Left renal cortex interstitium (tissue), 4 donors: ENCODE data around the gene SPCS2. TPM values are rescaled to one million over a fixed set of nuclear protein-coding genes. Genes with fewer than 3 reads are reported as not detected.

Experiments used
- DNase-seq, 4 donors: peaks; one replicate each; pipeline ENCODE4 v3.0.0-alpha.2; 2013; ENCODE audit warnings: low read depth in 4 of 4, low spot score in 2 of 4, missing footprints in 1 of 4
- polyA plus RNA-seq, 4 donors: library from polyadenylated mRNA; unstranded; fragments of 120-200 nt; gene quantifications; one replicate each; pipeline ENCODE4 v1.2.1, GENCODE V29; 2013; ENCODE audit not compliant: insufficient read length in 4 of 4

The SPCS2 gene
- polyA plus RNA-seq: 100 to 1,000 TPM; 195 to 255 (median 212) TPM

DNA sequence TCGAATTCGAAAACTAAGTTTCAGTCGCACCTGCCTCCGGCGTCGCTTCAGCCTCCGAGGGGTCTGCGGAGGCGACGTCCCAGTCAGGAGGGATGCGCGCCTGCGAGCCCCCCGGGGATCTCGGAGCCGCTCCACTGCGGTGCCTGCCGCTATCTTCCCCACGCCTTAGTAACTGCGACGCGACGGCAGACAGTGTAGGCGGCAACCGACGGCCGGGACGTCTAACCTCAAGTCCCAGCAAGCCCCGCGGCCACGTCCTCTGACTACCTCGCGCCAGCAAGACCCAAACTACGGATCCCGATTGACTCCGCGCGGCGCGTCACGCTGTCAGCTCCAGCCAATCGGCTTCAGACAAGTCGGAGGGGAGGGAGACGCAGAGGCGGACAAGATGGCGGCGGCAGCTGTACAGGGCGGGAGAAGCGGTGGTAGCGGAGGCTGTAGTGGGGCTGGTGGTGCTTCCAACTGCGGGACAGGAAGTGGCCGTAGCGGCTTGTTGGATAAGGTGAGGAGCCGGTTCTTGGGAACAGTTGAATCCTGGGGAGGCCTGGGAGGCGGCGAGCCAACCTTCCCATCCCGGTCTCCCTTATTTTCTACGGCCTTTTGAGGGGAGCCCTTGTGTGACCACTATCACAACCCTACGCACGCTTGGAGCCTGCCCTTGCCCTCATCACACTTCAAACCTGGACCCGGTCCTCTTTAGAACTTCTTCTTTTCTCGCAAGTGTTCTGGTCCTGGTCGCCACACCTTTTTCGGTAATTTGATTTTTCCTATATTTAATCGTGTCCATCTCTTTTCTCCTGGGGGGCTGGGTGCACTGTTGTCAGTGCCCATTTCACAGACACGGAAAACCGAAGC lies at the start of gene SPCS2, which contains the start of gene XRRA1:
Gene SPCS2, plus strand, starts transcription at position 369 of the 855 bp plus-strand sequence. Its CDS starts 20 bp downstream, at position 389.
Gene XRRA1, minus strand, starts transcription at position 194 of the 855 bp plus-strand sequence. CDS start 8,213 bp downstream, outside the sequence.
- DNase-seq: peak; percentile 83 to 96 (median 91)

DNA sequence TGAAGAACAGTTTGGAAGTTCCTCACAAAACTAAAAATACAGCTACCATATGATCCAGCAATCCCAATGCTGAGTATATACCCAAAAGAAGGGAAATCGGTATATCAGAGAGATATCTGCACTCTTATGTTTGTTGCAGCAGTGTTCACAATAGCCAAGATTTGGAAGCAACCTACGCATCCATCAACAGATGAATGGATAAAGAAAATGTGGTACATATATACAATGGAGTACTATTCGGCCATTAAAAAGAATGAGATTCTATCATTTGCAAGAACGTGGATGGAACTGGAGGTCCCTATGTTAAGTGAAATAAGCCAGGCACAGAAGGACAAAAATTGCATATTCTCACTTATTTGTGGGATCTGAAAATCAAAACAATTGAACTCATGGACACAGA lies 46.7 kb upstream of the SPCS2 start:
- DNase-seq: no peak

DNA sequence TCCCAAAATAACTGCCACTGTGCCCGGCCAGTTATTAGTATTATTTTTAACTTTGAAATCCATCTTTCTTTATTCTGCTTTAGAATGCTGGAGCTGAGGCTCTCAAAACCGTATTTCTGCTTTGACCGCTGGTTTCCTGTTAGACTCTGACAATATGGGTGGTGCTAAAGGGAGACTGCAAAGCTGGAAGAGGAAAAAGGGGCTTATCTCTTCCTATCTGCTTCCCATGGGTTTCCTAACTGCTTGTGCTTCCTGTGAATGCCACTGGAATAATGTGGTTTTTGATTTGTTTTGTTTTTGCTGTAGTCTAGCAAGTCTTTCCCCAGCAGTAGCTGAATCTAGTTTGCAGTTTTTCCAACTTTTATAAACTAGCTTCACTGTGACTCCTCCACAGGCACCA lies 43.7 kb upstream of the SPCS2 start:
- no peak for DNase-seq

DNA sequence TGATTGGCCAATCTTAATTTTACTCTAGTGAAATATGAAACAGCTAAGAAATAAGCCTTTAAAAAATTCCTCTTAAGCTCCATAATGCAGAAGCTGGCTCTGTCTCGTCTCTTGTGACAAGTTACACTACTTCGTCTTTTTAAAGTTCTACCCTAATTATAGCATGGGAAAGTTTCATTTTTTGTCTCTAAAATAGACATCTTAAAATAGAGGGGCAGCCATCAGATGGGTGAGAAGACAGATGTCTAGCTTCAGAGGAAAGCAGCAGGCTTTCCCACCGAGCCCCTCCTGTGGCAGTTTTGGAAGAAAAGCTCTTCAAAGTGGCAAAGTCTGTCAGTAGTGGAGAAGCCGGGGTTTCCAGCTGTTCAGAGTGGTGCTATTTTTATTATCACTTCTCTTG lies 39.7 kb upstream of the SPCS2 start:
- DNase-seq: no peak

DNA sequence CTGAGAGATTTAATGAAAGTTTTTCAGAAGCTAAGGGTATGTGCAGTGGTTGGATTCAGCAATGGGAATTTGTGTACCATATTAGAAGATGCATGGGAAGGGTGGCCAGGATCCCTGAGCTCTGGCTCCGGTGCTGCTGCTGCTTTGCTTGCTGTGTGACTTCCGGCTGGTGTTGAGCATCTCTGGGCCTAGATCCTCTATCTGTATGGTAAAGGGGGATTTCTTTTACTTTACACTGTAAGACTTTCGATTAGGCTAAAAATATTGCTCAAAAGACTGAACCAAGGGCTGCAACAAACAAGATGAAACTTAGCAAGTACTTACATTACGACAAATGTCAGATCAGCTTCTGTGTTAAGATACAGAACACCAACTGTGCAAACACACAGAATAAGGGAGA lies 39.3 kb upstream of the SPCS2 start:
- DNase-seq: no peak

DNA sequence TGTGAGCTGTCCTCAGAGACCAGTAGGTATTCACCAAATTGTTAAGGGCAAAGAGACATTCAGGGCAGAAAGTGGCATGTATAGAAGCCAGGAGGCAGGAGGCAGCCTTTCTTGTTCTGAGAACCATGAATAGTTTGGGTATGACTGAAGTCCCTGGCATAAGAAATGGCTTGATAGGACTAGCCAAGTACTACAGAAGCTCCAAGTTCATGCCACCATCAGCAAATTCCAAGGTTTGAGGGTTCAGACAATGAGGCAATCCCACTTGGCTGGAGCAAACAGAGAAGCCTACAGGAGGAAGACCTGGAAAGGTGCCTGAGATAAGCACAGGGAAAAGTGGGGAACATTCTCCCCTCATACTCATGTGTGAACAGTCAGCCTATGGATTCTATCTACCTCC lies 25.9 kb upstream of the SPCS2 start:
- no peak for DNase-seq

DNA sequence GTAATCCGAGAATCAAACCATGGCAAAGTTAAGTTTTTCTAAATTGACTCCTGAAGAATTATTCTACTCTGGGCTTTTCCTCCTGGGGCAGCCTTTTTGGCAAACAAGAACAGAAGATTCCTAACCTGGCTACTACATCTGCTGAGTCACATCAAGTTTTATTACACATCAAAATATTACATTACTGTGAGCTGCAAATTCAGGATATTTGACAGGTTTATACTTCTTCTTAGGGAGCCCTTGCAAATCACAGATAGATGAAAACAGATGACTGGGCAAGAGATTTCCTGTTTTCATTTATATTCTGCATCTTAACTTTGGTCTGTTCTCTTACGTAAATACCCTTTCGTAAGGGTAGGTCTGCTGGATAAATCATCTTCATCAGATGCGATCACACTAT lies 23.8 kb upstream of the SPCS2 start:
- DNase-seq: no peak

DNA sequence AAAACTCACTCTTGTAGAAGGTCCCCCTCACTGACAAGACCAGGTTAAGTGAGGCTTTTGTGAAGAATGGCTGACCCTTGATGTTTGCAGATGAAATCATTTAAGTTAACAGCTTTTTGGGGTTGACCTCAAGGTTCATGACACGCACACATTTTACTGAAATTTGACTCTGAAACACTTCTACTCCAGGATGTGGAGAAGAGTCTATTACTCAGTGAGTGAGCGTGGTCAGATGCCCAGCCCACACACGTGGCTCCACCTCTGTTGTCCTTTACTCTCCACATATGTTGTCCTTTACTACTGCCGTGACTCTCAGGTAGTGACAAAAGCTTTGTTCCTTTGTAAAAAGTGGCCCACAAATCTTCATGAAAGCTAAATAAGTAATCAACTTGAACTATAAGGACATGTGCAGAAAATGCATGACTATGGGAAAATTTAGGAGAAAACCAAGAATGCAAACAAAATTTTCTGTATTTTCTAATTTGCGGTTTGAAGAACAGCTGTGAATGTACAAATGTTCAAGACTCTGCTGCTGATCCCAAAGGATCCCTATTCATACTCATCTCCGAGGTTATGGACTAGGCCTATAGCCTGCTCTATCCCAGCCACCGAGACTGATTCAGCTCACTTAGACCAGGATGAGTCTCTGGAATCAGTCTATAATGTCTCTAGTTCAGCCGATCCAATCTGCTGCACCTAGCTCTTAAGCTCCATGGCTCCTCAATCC lies 22.6 kb upstream of the SPCS2 start:
- DNase-seq: no peak

DNA sequence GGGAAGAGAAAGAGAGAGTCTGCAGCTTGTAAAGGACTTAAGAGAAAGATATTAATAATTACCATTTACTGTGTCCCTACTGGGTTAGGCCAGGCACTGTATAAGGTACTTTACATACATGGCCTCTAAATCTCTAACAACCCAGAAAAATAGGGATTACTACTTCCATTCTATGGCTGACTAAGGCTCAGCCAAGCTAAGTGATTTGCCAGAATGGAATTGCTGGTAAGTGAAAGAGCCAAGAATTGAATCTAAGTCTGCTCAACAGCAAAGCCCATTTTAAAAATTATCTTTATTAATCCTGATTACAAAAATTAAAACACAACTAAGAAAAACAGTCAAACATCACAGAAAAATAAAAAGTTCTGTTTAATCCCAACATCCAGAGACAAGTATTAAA lies 21.6 kb upstream of the SPCS2 start:
- no peak for DNase-seq

DNA sequence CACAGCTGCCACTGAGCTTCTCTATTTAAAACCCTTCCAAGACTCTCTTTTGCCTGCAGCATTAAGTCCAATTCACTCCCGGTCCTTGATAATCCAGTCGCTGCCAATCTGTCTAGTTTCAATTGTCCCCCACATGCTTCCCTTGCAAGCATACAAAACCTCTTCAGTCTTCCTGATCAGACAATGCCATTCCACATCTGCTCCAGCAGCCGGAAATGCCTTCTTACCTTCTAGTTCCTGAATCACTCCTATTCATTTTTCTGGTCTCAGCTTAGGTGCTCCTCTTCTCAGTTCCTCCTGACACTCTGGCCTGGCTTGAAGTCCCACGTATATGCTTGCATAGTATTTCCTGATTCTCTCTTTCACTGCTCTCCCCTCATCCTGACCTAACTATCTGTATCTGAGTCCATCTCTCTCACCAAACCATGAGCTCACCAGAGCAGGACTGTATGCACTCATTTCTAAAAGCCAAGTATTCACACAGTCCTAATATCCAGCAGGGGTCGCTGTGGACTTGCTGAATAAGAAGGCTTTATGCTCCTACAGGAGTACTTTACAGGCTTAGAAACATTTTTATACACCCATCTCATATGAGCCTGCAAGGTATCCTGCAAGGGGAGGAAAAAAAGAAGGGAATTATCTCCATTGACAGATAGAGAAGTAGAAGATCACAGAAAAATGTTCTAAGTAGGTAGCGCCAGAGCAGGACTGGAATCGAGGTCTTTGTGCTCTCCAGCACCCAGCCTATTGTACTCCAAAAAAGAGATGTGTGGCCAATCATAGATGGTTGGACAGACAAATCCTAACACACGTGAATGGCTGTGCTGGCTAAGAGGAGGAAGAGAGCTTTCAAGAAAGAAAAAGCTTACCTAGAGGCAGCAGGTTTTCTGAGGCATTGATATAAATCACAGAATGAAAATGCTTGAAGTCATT lies 19.4 kb upstream of the SPCS2 start:
- DNase-seq: peak in 3 of 4 donors; percentile 53 to 83 (median 67)

DNA sequence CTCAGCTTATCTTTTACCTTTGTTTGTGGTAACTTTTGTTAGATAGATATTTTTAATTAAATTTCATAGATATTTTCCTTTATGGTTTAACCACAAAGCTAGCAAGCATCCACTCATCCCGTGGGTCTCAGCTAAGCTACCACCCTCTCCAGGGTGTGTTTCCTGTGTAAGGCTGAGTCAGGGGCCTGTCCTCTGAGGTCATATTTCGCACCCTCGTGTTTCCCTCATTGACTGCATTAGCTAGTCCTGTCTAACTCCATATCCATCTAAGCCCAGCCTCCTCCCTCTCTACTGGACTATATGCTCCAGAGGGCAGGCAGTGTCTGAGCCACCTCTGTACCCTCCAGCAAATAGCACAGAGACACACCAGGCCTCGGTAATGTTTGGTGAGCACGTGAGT lies 16.9 kb upstream of the SPCS2 start:
- DNase-seq: no peak

DNA sequence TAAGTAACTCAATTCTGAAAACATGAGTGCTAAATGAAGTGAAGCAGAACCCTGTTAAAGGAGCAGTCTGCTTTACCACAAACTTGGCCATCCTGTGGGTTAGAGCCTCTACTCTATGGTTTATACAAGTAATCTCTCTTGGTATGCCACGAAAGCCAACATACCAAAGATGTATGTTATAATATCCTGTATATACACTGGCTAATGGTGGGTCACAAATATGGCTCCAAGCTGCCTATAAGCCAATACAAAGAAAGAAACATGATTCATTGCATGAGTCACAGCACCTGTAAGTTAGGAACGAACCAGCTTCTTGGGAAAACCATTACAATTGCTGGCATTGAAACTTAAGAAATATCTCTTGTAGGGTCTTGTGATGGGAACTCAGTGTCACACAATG lies 16.3 kb upstream of the SPCS2 start:
- DNase-seq: no peak

DNA sequence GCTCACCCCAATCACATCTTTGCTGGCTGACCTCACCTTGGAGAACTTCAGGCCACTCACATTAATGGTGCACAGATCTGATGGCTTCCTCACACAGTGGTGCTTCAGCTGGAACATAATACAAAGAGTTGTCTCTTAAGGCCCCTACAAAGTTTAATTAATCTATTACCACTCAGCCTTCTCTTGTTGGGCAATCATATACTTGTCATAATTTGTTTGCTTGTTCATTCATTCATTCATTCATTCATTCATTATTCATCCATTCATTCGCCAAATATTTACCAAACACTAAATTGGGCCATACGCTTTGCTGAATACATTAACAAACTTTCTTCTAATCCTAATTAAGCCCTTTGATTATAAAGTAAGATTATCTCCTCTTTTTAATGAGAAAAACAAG lies 15.3 kb upstream of the SPCS2 start:
- DNase-seq: no peak

DNA sequence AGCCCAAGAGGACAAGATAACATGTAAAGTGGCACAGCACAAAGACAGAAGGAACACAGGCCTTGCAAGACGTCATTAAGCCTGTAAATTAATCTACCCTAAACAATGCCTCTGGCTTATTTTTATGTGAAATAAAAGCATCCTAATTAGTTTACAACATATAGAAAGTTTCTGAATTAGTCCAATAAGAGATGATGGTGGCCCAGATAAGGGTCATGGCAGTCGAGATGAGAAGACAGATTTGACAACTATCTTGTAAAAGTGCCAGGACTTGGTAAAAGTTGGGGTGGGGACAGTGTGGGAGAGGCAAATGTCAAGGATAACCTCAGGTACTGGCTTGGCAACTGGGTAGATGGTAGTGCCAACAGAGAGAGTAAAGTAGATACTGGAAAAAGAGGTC lies 13.8 kb upstream of the SPCS2 start:
- no peak for DNase-seq

DNA sequence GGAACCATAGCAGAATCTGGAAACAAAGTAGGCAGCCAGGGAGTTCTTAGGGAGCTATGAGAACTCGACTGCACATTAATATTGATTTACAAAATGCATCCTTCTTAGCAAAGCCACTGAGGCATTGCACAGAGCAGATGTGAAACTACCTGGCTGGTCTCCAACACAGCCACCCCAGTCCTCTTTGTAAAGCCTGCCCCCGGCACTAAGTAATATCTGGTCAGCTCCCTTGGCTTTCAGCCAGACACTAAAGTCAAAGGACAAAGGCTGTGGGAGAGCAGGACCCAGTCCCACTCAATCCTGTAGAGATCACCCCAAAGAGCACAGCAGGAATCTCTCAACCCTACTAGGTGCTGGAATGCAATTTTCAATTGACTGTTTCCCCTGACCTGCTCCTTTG lies 13.0 kb upstream of the SPCS2 start:
- no peak for DNase-seq

DNA sequence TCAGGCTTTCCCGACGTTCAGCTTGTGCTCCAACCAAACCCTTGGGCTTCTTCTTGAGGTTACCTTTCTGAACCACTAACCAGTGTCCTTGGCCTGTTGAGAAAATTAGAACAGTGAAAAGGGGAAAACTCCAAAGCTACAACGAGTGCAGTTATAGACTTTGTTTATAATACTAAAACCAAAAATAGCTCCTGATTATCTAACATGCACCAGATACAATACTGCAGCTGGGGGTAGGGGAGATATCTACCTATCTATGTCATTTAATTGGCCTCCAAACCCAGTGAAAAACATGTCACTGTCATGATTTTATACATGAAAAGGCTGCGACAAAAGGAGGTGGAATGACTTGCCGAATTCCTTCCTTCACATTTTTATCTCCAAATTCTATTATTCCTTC lies 12.1 kb upstream of the SPCS2 start:
- DNase-seq: no peak

DNA sequence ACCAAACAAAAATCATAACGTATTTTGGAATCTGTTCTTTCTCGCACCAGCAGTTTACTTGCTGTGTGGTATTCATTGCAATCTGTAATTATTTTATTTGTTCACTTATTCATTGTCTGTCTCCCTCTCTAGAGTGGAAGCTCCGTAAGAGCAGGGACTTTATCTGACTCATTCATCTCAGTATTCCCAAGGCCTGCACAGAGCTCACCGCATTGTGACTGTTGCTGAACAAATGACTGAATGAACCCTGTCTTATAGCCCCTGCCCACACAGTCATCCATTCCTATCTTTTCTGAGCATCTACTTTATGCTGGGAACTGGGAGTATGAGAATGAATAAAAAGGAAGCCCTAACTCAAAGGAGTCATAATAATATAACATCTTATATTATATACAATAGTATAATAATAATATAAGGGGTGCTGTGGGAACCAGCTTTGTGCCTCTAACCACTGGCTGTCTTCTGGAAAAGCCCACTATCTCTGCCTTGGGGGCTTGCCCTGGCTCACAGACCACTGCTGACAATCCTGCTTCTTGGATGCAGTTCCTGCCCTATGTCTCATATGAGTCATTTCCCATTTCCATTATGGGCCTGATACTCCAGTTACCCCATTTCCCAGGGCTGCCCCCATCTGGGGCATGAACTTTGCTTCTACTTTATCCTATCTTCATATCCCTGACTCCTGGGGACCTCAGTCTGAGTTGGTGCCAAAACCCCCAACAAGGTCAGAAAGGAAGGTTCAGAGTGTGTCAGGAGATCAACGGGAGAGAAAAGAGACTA lies 11.2 kb upstream of the SPCS2 start:
- no peak for DNase-seq

DNA sequence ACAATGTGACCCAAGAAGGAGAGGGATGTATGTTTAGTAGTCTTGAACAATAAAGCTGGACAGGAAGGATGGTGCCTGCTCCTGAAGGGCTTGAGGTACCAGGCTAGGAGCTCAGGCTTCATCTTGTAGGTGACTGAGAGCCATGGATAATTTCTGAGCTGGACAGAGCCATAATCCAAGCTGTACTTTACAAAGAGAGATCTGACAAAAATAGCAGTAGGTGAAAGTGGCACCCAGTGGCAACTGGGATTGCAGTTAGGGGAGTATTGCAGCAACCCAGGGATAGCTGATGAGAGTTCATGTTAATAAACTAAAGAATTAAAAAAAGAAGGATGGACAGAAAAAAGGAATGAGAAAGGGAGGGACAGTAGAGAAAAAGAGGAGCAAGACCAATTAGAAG lies 7.6 kb upstream of the SPCS2 start:
- no peak for DNase-seq

DNA sequence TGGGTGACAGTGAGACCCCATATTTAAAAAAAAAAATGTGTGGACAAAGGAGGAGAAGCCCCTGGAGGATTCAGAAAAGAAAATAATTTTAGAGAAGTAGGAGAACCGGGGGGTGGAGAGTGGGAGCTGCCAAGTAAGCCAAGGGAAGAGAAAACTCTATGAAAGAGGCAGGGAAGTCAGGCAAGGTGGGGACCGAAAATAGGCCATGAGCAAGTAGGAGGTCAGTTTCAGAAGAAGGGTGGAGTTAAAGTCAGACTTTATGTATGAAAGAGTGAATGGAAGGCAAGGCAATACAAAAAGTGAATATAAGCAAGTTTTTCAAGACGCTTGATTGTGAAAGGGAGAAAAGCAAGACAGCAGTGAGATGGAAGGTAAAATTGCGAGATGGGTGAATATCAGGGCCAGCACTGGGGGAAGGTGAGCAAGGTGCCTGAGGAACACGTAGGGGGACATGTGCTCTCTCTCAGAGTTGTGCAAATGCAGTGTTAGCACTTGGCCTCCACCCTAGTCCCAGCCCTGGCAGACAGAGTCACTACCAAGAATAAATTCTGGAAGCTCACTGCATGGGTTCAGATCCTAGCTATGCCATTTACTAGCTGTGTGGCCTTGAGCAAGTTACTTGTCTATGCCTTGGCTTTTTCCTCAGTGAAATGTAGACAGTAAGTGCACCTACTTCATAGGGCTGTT lies 6.8 kb upstream of the SPCS2 start:
- DNase-seq: no peak
